Mesodermal cell (in vitro differentiated cells): ENCODE measurements around the gene SEZ6L2.
"Not testable (repeated sequence)": the region's sequence is repeated elsewhere in the genome, so short reads cannot be mapped to it uniquely, and the experiment has no call there.

Source experiments
- H3K27ac ChIP-seq: 2 replicates; pipeline ENCODE4 v1.7.0; 2013; ENCODE audit warnings: mild to moderate bottlenecking, low read depth, low read length, moderate library complexity; ENCODE audit not compliant: severe bottlenecking
- H3K36me3 ChIP-seq: 2 replicates; pipeline ENCODE4 v1.7.1; 2013; ENCODE audit warnings: mild to moderate bottlenecking, low read length, moderate library complexity; ENCODE audit not compliant: control insufficient read depth, insufficient read depth
- H3K4me1 ChIP-seq: one replicate; pipeline ENCODE4 v1.7.1; 2013; ENCODE audit warnings: mild to moderate bottlenecking, low read length; ENCODE audit not compliant: insufficient read depth, control insufficient read depth, poor library complexity, severe bottlenecking
- H3K4me3 ChIP-seq: 2 replicates; pipeline ENCODE4 v1.7.0; 2013; ENCODE audit warnings: low read length, control low read depth, mild to moderate bottlenecking; ENCODE audit not compliant: insufficient read depth, poor library complexity, severe bottlenecking; ENCODE audit errors: extremely low read depth
- H3K9me3 ChIP-seq: 2 replicates; pipeline ENCODE4 v1.7.1; 2013; ENCODE audit warnings: mild to moderate bottlenecking, low read length, moderate library complexity; ENCODE audit not compliant: control insufficient read depth
- WGBS, 2 experiments: methylation state at CpG; one replicate each; pipeline ENCODE4 v1.1.5; 2013; ENCODE audit warnings: missing lambda C conversion rate in 2 of 2; ENCODE audit not compliant: insufficient coverage in 2 of 2; 5-methylcytosine and 5-hydroxymethylcytosine counted together

SEZ6L2 gene

DNA sequence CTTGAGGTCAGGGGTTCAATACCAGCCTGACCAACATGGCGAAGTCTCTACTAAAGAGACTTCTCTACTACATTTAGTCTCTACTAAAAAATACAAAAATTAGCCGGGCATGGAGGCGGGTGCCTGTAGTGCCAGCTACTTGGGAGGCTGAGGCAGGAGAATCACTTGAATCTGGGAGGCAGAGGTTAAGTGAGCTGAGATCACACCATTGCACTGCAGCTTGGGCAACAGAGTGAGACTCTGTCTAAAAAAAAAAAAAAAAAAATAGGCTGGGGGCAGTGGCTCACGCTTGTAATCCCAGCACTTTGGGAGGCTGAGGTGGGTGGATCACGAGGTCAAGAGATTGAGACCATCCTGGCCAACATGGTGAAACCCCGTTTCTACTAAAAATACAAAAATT is 10.5 kb upstream of the SEZ6L2 start:
- not testable (repeated sequence) for H3K4me3 ChIP-seq, H3K27ac ChIP-seq, H3K4me1 ChIP-seq, H3K9me3 ChIP-seq
- WGBS, 2 experiments, result 20 to 100% methylated on average over 1 to 2 of the region's 6 CpGs
- H3K36me3 ChIP-seq, result peaks cover 26% of the 10 kb centered on the region

DNA sequence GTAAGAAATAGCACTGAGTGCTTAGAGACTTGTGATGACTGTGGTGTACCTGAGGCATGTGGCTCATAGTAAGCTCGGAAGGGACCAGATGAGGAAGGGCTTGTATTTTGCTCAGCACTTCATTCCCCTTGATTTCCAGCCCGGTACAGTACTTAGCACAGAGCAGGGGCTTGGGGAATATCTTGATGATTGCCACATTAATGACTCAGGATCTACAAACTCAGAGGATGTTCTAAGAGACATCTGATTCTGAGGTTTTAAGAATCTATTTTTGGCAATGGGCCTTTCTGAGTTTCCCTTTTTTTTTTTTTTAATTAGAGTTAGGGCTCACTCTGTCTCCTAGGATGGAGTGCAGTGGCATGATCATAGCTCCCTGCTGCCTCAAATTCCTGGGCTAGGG is 10.0 kb upstream of the SEZ6L2 start:
- H3K36me3 ChIP-seq, result peaks cover 28% of the 10 kb centered on the region
- no peaks in the 10 kb centered on the region for H3K9me3 ChIP-seq
- H3K4me3 ChIP-seq, result no peak overlapping the region
- 83 to 100% methylated on average over 1 to 2 of the region's 2 CpGs for WGBS, 2 experiments
- no peak overlapping the region for H3K27ac ChIP-seq
- H3K4me1 ChIP-seq, result no peaks in the 10 kb centered on the region

GRCh38 chr16:29908719-29909220 is 9.4 kb upstream of the SEZ6L2 start:
- Histone ChIP-seq H3K27ac (no peak overlapping the region), H3K4me3 (no peak overlapping the region), H3K4me1 (no peaks in the 10 kb centered on the region), H3K36me3 (peaks cover 29% of the 10 kb centered on the region), H3K9me3 (no peaks in the 10 kb centered on the region)
- 100% methylated on average over 1 of the region's 2 CpGs for WGBS, 2 experiments

DNA sequence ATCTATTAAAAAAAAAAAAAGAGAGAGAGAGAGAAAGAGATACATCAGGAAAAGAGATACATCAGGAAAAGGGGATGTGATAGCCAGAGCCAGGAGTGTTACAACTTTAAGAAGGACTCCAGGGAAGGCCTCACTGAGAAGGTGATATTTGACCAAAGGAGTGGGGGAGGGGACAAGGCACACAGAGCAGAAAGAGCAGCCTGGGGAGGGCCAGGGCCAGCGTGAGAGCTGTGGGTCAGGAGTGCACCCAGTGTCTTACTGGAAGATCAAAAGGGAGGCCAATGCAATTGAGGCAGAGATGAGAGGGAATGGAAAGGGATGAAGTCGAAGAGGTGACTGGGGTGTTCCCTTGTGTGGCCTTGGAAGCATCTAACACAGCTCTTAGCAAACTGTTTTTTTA is 8.6 kb upstream of the SEZ6L2 start:
- Histone ChIP-seq H3K9me3 (no peaks in the 10 kb centered on the region), H3K36me3 (peaks cover 22% of the 10 kb centered on the region), H3K4me1 (no peaks in the 10 kb centered on the region), H3K27ac (no peak overlapping the region), H3K4me3 (no peak overlapping the region)
- 50 to 61% methylated on average over 1 to 2 of the region's 2 CpGs for WGBS, 2 experiments

DNA sequence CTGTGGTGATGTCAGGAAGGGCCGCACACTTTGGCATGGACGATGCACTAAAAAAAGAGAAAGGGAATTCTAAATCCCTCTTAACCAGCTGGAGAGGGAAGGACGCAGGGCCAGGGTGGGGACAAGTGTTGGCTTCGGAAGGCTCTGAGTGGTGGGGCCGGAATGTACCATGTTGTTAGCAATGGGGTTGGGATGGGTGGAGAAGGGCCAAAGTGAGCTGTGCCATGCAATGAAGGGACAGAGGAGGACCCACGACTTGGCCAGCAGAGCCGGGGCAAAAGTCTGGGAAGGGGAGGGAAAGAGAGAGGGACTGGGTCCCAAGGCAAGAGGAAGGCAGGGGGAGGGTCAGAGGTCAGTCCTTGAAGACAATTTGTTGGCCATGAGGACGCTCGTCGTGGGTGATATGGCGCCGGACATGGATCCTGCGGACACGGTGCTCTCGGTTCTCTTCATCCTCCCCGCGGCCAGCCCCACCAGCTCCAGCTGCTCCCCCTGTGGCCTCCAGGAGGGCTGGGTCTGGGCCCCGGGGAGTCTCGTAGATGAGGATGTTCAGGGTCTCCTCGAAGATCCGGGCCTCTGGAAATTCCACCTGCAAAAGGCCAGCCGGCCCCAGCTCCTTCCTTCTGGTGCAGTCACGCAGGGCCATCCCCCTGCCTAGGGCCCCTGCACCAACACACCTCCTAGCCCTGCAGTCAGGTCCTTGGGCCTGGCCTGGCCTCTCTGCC is 7.3 kb upstream of the SEZ6L2 start:
- Histone ChIP-seq H3K27ac (no peak overlapping the region), H3K4me1 (no peaks in the 10 kb centered on the region), H3K4me3 (no peak overlapping the region), H3K36me3 (peaks cover 20% of the 10 kb centered on the region), H3K9me3 (no peaks in the 10 kb centered on the region)
- WGBS, 2 experiments, result 91 to 92% methylated on average over 21 to 23 of the region's 23 CpGs

DNA sequence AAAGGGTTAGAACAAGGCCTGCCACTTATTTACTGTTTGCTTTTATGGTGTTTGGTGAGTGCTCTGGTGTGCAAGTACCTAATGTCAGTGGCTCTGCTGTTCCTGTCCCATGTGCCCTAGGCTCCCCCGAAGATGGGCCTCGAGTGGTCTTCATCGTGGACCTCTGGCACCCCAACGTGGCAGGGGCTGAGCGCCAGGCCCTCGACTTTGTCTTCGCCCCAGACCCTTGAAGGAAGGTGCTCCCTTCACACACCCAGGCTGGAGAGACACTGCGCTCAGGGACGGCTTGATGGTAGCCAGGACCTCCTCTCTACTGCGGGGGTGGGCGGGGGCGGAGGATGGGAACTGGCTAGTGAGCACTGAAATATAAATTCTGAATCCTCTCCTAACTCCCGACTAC is 6.3 kb upstream of the SEZ6L2 start:
- H3K27ac ChIP-seq, result no peak overlapping the region
- H3K4me1 ChIP-seq, result no peaks in the 10 kb centered on the region
- H3K4me3 ChIP-seq, result no peak overlapping the region
- no peaks in the 10 kb centered on the region for H3K9me3 ChIP-seq
- H3K36me3 ChIP-seq, result peaks cover 20% of the 10 kb centered on the region
- WGBS, 2 experiments, result 95 to 96% methylated on average over 9 to 13 of the region's 13 CpGs

DNA sequence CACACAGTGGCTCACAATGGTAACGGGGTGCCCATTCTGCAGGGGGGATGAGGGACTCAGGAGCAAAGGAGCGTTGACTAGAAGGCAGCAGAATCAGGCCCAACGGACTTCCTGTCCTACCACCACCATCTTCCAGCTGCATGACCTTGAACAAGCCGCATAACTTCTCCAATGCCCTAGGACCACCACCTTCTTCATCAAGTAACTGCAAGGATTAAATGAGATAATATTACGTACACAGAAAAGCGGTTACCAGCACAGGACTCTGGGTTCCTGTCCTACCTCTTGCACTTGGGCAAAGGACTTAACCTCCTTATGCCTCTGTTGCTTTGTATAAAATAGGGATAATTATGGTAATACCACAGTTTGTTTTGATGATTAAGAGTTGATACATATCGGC is 5.6 kb upstream of the SEZ6L2 start:
- no peak overlapping the region for H3K27ac ChIP-seq
- 98 to 100% methylated on average over 2 to 5 of the region's 7 CpGs for WGBS, 2 experiments
- H3K4me3 ChIP-seq, result no peak overlapping the region
- no peaks in the 10 kb centered on the region for H3K9me3 ChIP-seq
- H3K4me1 ChIP-seq, result no peaks in the 10 kb centered on the region
- peaks cover 20% of the 10 kb centered on the region for H3K36me3 ChIP-seq

DNA sequence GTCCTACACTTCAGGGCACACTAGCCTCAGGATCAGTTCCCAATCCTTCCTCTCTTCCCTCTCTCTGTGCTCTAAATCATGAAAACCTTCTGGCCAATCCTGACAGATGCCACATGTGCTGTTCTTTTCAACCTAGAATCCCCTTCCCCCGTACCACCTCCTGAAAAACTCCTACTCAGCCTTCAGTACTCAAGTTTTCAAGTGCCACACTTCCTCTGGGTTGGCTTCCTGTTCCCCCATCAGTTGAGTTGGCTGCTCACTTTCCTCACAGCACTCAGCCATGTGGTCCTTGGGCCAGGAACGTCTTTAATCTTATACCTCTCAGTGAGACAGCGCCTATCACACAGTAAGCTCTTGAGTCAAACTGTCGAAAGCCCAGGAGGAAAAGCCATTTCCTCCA is 4.2 kb upstream of the SEZ6L2 start:
- H3K4me3 ChIP-seq, result no peak overlapping the region
- H3K4me1 ChIP-seq, result peaks cover 3% of the 10 kb centered on the region
- no peaks in the 10 kb centered on the region for H3K9me3 ChIP-seq
- H3K27ac ChIP-seq, result no peak overlapping the region
- peaks cover 20% of the 10 kb centered on the region for H3K36me3 ChIP-seq
- WGBS, 2 experiments, result 89 to 98% methylated on average over 3 to 4 of the region's 4 CpGs

GRCh38 chr16:29901607-29901945 is 2.2 kb upstream of the SEZ6L2 start:
- Histone ChIP-seq H3K27ac (no peak overlapping the region), H3K4me3 (peak overlapping the region; percentile 58)
- 93 to 98% methylated on average over 19 of the region's 19 CpGs for WGBS, 2 experiments

GRCh38 chr16:29900888-29901606 is 1.7 kb upstream of the SEZ6L2 start:
- Histone ChIP-seq H3K36me3 (peaks cover 17% of the 10 kb centered on the region), H3K4me3 (peak overlapping the region; percentile 58), H3K9me3 (no peaks in the 10 kb centered on the region), H3K4me1 (peaks cover 13% of the 10 kb centered on the region), H3K27ac (peak overlapping the region; percentile 78)
- WGBS, 2 experiments, result 62 to 65% methylated on average over 22 to 31 of the region's 31 CpGs

More at GRCh38 chr16:29901607-29901945, 2.2 kb upstream of the SEZ6L2 start:
- Histone ChIP-seq H3K9me3 (no peaks in the 10 kb centered on the region), H3K36me3 (peaks cover 19% of the 10 kb centered on the region), H3K4me1 (peaks cover 13% of the 10 kb centered on the region)
